ENCODE results near the gene ATP5IF1. TPM values are rescaled to one million over a fixed set of nuclear protein-coding genes. Genes with fewer than 3 reads are reported as not detected.

Gene ATP5IF1
- polyA plus RNA-seq, 1 donor from 2014 or later = 448 TPM

- no peaks in the 10 kb centered on the region for H3F3A ChIP-seq (ENCODE audit: insufficient read depth, low read length, poor library complexity, severe bottlenecking)
- no peaks in the 10 kb centered on the region for H3K36me3 ChIP-seq (ENCODE audit: insufficient read depth, low read length)
- no peak overlapping the region for H3K4me3 ChIP-seq (ENCODE audit: low read length)
- no peaks in the 10 kb centered on the region for H3K9me3 ChIP-seq (ENCODE audit: low read length)
- H3K27ac ChIP-seq (ENCODE audit: low read length) = no peak overlapping the region
- H3K27me3 ChIP-seq (ENCODE audit: insufficient read depth, low read depth, low read length) = no peaks in the 10 kb centered on the region
- no peaks in the 10 kb centered on the region for H4K20me1 ChIP-seq (ENCODE audit: insufficient read depth)
- H3K4me2 ChIP-seq (ENCODE audit: low read length) = no peak overlapping the region
- no peaks in the 10 kb centered on the region for H3K79me2 ChIP-seq (replicated peaks; ENCODE audit: insufficient read depth, low read length)
- no peak overlapping the region for H2AFZ ChIP-seq (ENCODE audit: low read depth, low read length)
- no peaks in the 10 kb centered on the region for H3K9me2 ChIP-seq (ENCODE audit: insufficient read depth, low read length)
- no peak overlapping the region for H3K9ac ChIP-seq (ENCODE audit: low read length)
- TF ChIP-seq MXI1 (conservative IDR thresholded peaks at IDR 0.05; ENCODE audit: poor library complexity, severe bottlenecking) = no peak
- no peak for TF ChIP-seq POLR2AphosphoS5 (IDR thresholded peaks at IDR 0.05)
- no peak for TF ChIP-seq RAD21 (conservative IDR thresholded peaks at IDR 0.05)
- TF ChIP-seq CTCF (IDR thresholded peaks at IDR 0.05; ENCODE audit: poor library complexity, severe bottlenecking) = no peak
- no peak for TF ChIP-seq REST (IDR thresholded peaks at IDR 0.05; ENCODE audit: borderline replicate concordance)
- no peak for TF ChIP-seq EP300 (conservative IDR thresholded peaks at IDR 0.05; ENCODE audit: poor library complexity, severe bottlenecking)
- TF ChIP-seq SMC3 (conservative IDR thresholded peaks at IDR 0.05; ENCODE audit: poor library complexity) = no peak
Measured at GRCh38 chr1:28190996-28191645, 44.8 kb upstream of the ATP5IF1 start.

GRCh38 chr1:28193701-28194161, 42.2 kb upstream of the ATP5IF1 start:
- no peaks in the 10 kb centered on the region for H3K9me3 ChIP-seq (ENCODE audit: low read length)
- no peaks in the 10 kb centered on the region for H3K27me3 ChIP-seq (ENCODE audit: insufficient read depth, low read depth, low read length)
- TF ChIP-seq POLR2AphosphoS5 (IDR thresholded peaks at IDR 0.05) (no peak), EP300 (conservative IDR thresholded peaks at IDR 0.05; ENCODE audit: poor library complexity, severe bottlenecking) (no peak)
- no peaks in the 10 kb centered on the region for H3K9me2 ChIP-seq (ENCODE audit: insufficient read depth, low read length)
- H3K79me2 ChIP-seq (replicated peaks; ENCODE audit: insufficient read depth, low read length) = no peaks in the 10 kb centered on the region
- H3K4me2 ChIP-seq (ENCODE audit: low read length) = no peak overlapping the region
- no peak overlapping the region for H3K9ac ChIP-seq (ENCODE audit: low read length)
- H3K36me3 ChIP-seq (ENCODE audit: insufficient read depth, low read length) = no peaks in the 10 kb centered on the region
- no peak overlapping the region for H3K4me3 ChIP-seq (ENCODE audit: low read length)
- no peak overlapping the region for H2AFZ ChIP-seq (ENCODE audit: low read depth, low read length)
- no peak overlapping the region for H3K27ac ChIP-seq (ENCODE audit: low read length)
- H4K20me1 ChIP-seq (ENCODE audit: insufficient read depth) = no peaks in the 10 kb centered on the region
- no peaks in the 10 kb centered on the region for H3F3A ChIP-seq (ENCODE audit: insufficient read depth, low read length, poor library complexity, severe bottlenecking)
